ENCODE data around the gene PRPF40B.

The PRPF40B gene

GRCh38 chr12:49636979-49637755, 13.8 kb downstream of the PRPF40B start:
- DNase-seq, result peak; percentile 25

- no peak for DNase-seq
These were observed 18.5 kb downstream of the PRPF40B start for GRCh38 chr12:49641748-49642369.

GRCh38 chr12:49642370-49642802, 19.0 kb downstream of the PRPF40B start:
- no peak for DNase-seq

GRCh38 chr12:49643135-49643534, 19.8 kb downstream of the PRPF40B start:
- DNase-seq, result no peak

- no peak for DNase-seq
These were observed 20.7 kb downstream of the PRPF40B start for GRCh38 chr12:49643961-49644619.

- peak; percentile 41 for DNase-seq
These were observed 21.2 kb downstream of the PRPF40B start for GRCh38 chr12:49644620-49644994.

GRCh38 chr12:49645146-49646039, 22.0 kb downstream of the PRPF40B start:
- DNase-seq, result no peak

GRCh38 chr12:49646331-49646830, 23.0 kb downstream of the PRPF40B start:
- no peak for DNase-seq

- no peak for DNase-seq
These were observed 23.7 kb downstream of the PRPF40B start for GRCh38 chr12:49646871-49647654.

- no peak for DNase-seq
These were observed 24.7 kb downstream of the PRPF40B start for GRCh38 chr12:49647827-49648711.

GRCh38 chr12:49648712-49649003, 25.3 kb downstream of the PRPF40B start:
- no peak for DNase-seq

- DNase-seq, result no peak
These were observed 26.1 kb downstream of the PRPF40B start for GRCh38 chr12:49649445-49649844.

GRCh38 chr12:49649892-49650291, 26.5 kb downstream of the PRPF40B start:
- DNase-seq, result no peak

- DNase-seq, result no peak
These were observed 28.5 kb downstream of the PRPF40B start for GRCh38 chr12:49651855-49652254.

- DNase-seq, result no peak
These were observed 29.7 kb downstream of the PRPF40B start for GRCh38 chr12:49652921-49653520.

GRCh38 chr12:49654715-49655114, 31.4 kb downstream of the PRPF40B start:
- no peak for DNase-seq

- DNase-seq, result no peak
These were observed 32.4 kb downstream of the PRPF40B start for GRCh38 chr12:49655595-49656236.

- no peak for DNase-seq
These were observed 34.9 kb downstream of the PRPF40B start for GRCh38 chr12:49658276-49658675.

GRCh38 chr12:49659753-49660152, 36.4 kb downstream of the PRPF40B start:
- DNase-seq, result no peak

- DNase-seq, result no peak
These were observed 37.8 kb downstream of the PRPF40B start for GRCh38 chr12:49661191-49661590.

Measured in NCI-H2227 treated with DMSO at 0.1 percent for 48 hours (cell line).